Suprapubic skin (tissue), 4 donors: ENCODE results near the gene INTS11.
"Not testable (repeated sequence)": the region's sequence is repeated elsewhere in the genome, so short reads cannot be mapped to it uniquely, and the experiment has no call there.

Experiments
- CTCF ChIP-seq, 2 donors: fragments of 200-600 bp in 1 of 2; fragments of 450-650 bp in 1 of 2; sonication (generic) in 1 of 2; IDR thresholded peaks; one replicate each; pipeline ENCODE4 v1.5.1; 2016 to 2019; ENCODE audit warnings: antibody characterized with exemption in 2 of 2, mild to moderate bottlenecking in 1 of 2, moderate library complexity in 1 of 2
- EP300 ChIP-seq: sonication (generic); formaldehyde crosslinking; IDR thresholded peaks from one replicate; pipeline ENCODE4 v1.6.1; 2017; ENCODE audit warnings: antibody characterized with exemption
- POLR2A ChIP-seq, 2 donors: fragments of 450-650 bp; IDR thresholded peaks; one replicate each; pipeline ENCODE4 v1.6.1; 2017; ENCODE audit warnings: antibody characterized with exemption in 2 of 2, mild to moderate bottlenecking in 2 of 2, moderate library complexity in 2 of 2
- POLR2AphosphoS5 ChIP-seq, 3 donors: sonication (generic); formaldehyde crosslinking; IDR thresholded peaks; one replicate each; pipeline ENCODE4 v1.6.1; 2017; ENCODE audit warnings: antibody characterized with exemption in 3 of 3

- TF ChIP-seq EP300; CTCF (IDR thresholded peaks at IDR 0.05); POLR2A (IDR thresholded peaks at IDR 0.05); POLR2AphosphoS5 (IDR thresholded peaks at IDR 0.05): not testable (repeated sequence)
These were observed 8.3 kb downstream of the INTS11 start for GRCh38 chr1:1316199-1316598.
